Heart right ventricle (tissue), 16 donors: Measurements from ENCODE around the gene B4GALT2. TPM values are rescaled to one million over a fixed set of nuclear protein-coding genes. Genes with fewer than 3 reads are reported as not detected.

ENCODE experiments used
- ATAC-seq, 8 donors: fragments of 200-7000 bp; cut with Tn5 transposase; one replicate each; pipeline ENCODE4 v1.9.1; 2020; ENCODE audit warnings: mild to moderate bottlenecking in 8 of 8, moderate library complexity in 8 of 8, moderate number of reproducible peaks in 1 of 8
- DNase-seq, 2 donors: peaks; one replicate each; pipeline ENCODE4 v3.0.0-alpha.2; 2020
- H3K27ac ChIP-seq, 10 donors: fragments of 200-600 bp; sonication (generic) in 2 of 10; one replicate each; pipeline versions ENCODE4 v1.5.0 to v1.8.0; 2020 to 2022; ENCODE audit warnings: mild to moderate bottlenecking in 3 of 10
- H3K27me3 ChIP-seq, 7 donors: fragments of 200-600 bp; one replicate each; pipeline ENCODE4 v1.8.0; 2021 to 2022; ENCODE audit warnings: mild to moderate bottlenecking in 2 of 7
- H3K36me3 ChIP-seq, 9 donors: fragments of 200-600 bp; sonication (generic) in 1 of 9; one replicate each; pipeline versions ENCODE4 v1.5.0 to v1.8.0; 2020 to 2022; ENCODE audit warnings: mild to moderate bottlenecking in 2 of 9
- H3K4me1 ChIP-seq, 9 donors: fragments of 200-600 bp; sonication (generic) in 1 of 9; one replicate each; pipeline versions ENCODE4 v1.5.0 to v1.8.0; 2020 to 2022; ENCODE audit warnings: mild to moderate bottlenecking in 4 of 9
- H3K4me3 ChIP-seq, 10 donors: fragments of 200-600 bp; sonication (generic) in 2 of 10; one replicate each; pipeline versions ENCODE4 v1.5.0 to v1.8.0; 2020 to 2022; ENCODE audit warnings: mild to moderate bottlenecking in 7 of 10, moderate library complexity in 2 of 10
- H3K9me3 ChIP-seq, 11 donors: fragments of 200-600 bp in 10 of 11; sonication (generic) in 2 of 11; one replicate each; pipeline versions ENCODE4 v1.5.0 to v1.8.0; 2013 to 2022; ENCODE audit warnings: mild to moderate bottlenecking in 2 of 11, control low read depth in 1 of 11, moderate library complexity in 1 of 11
- WGBS, 2 donors: extraction: QIAGEN DNeasy Blood & Tissue Kit; methylation state at CpG; one replicate each; pipeline ENCODE4 v1.1.7; 2013; ENCODE audit warnings: inconsistent platforms in 1 of 2; 5-methylcytosine and 5-hydroxymethylcytosine counted together
- intact Hi-C, 10 donors: fragments of 100-400 bp; cut with DNase I; formaldehyde crosslinking; loops; one replicate each; pipeline versions ENCODE4 v1.11.1 to v1.14.2; 2022
- polyA plus RNA-seq, 2 donors: library from polyadenylated mRNA; stranded (reverse); fragments of 200-250 nt; gene quantifications; one replicate each; pipeline ENCODE4 v1.2.3, GENCODE V29; 2013
- total RNA-seq, 10 donors: library from RNA; stranded (reverse); fragmentation: NEBNext Ultra II Directional in 3 of 10; extraction: Animal tissue kit (Norgen Biotek cat#: 25700) in 3 of 10; gene quantifications; one replicate each; pipeline versions ENCODE4 v1.2.1 to v1.2.4, GENCODE V29; 2021 to 2023
- TF ChIP-seq, protein P1 (sequence below), 9 donors: fragments of 200-600 bp; sonication (generic) in 2 of 9; IDR thresholded peaks; one replicate each; pipeline versions ENCODE4 v1.5.0 to v1.8.0; 2021 to 2022; ENCODE audit warnings: antibody characterized with exemption in 9 of 9, mild to moderate bottlenecking in 5 of 9, moderate library complexity in 1 of 9
- donor health status: Arrhythmogenic right ventricular cardiomyopathy.
- donor health status: ischemic (EF 13 %, LVEDD 7.1; RV severe dilation, severe dysfunction).
- donor health status: healthy with polysubstance abuse.
- donor health status: DM: no; HTN: yes; CAD: no.
- donor health status: DM: no; HTN: no; CAD: no.
- donor health status: ischemic (EF 25% LVEDD 6.9; RV normal size, moderate dysfunction).
- donor health status: ischemic (EF 25% LVEDD 5.7; RV mildly dilated, moderate dysfunction).
- donor health status: healthy.
- donor health status: DM: yes; HTN: yes; CAD: no.
- donor health status: Ischemic cardiomyopathy.
- donor health status: ischemic (EF 35%, LVEDD 5.7; RV mildly dilated, moderate dysfunction).
- donor health status: nonischemic (EF 11% LVEDD 7.7; RV severe dilation, severe dysfunction).
- donor health status: DM: yes; HTN: yes; CAD: no.
- donor health status: PGD.
- donor health status: ischemic (EF 29% LVEDD 5.4; RV normal size, mild dysfunction).
- donor health status: nonischemic (EF 23%, LVEDD 6.1; RV moderate dilation, normal function).

The B4GALT2 gene
- total and polyA plus RNA-seq, 12 donors: 25.4 to 50.8 (median 38.6) TPM

DNA sequence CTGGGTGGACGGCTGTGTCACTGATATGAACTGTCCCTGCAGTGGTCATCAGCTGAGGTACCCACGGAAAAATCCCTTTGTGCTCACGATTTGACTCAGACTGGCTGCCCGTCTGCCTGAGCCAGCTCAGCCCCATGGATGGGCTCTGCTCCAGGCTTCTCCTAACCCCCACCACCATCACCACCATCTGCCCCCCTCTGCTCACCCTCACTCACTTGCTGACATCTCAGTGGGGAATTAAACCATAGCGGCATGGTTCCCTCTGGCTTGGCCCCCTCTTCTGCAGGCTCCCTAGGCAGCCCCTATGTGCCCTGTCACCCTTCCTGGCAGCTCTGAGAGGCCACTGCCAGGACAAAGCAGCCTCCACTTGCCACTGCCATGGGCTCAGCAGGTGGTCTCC lies 34.9 kb downstream of the B4GALT2 start:
- no peaks in the 10 kb centered on the region for H3K36me3 ChIP-seq
- H3K27ac ChIP-seq: no peak overlapping the region
- no peaks in the 10 kb centered on the region for H3K27me3 ChIP-seq
- intact Hi-C loops: no loop called here
- no peak for ATAC-seq
- H3K9me3 ChIP-seq: no peaks in the 10 kb centered on the region
- H3K4me3 ChIP-seq: no peak overlapping the region
- 79 to 85% methylated on average over 5 of the region's 5 CpGs for WGBS, 2 donors
- peaks cover 0 to 21% (median 0%) of the 10 kb centered on the region in 9 donors for H3K4me1 ChIP-seq
- DNase-seq: no peak
- TF ChIP-seq, protein P1, sequence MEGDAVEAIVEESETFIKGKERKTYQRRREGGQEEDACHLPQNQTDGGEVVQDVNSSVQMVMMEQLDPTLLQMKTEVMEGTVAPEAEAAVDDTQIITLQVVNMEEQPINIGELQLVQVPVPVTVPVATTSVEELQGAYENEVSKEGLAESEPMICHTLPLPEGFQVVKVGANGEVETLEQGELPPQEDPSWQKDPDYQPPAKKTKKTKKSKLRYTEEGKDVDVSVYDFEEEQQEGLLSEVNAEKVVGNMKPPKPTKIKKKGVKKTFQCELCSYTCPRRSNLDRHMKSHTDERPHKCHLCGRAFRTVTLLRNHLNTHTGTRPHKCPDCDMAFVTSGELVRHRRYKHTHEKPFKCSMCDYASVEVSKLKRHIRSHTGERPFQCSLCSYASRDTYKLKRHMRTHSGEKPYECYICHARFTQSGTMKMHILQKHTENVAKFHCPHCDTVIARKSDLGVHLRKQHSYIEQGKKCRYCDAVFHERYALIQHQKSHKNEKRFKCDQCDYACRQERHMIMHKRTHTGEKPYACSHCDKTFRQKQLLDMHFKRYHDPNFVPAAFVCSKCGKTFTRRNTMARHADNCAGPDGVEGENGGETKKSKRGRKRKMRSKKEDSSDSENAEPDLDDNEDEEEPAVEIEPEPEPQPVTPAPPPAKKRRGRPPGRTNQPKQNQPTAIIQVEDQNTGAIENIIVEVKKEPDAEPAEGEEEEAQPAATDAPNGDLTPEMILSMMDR (IDR thresholded peaks at IDR 0.05): no peak

DNA sequence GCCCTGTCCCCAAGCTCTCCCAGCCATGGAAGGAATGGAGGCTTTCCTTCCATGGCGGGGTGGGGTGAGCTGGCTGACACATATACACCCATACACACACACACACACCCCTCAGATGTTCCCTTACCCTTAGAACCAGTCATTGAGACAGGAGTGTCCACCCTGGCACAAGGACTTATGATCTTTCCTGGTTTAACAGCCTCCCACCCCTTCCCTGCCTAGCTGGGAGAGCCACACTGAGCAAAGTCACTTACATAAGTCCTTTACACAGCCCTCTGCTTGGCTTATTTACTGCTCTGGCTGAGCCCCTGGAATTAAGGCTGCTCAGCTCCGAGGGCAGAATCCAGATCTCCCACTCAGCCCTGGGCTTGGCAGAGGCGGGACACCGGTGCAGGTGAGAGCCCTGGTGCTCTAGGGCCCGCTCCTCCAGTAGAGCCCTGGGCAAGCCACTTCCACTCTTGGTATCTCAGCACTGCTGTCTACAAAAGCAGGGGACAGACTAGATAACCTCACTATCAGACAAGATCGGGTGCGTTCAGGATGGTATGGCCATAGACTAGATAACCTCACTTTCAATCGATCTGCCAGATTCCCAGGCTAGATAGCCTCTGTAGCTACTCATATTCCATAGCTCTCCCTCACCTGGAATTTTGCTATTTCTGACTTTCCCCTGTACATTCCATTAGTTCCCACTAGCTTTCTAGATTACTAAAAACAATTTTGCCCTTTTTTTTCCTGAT lies 35.5 kb downstream of the B4GALT2 start:
- Histone ChIP-seq H3K27ac (no peak overlapping the region), H3K4me3 (no peak overlapping the region), H3K27me3 (no peaks in the 10 kb centered on the region), H3K4me1 (peaks cover 0 to 21% (median 0%) of the 10 kb centered on the region in 9 donors), H3K36me3 (no peaks in the 10 kb centered on the region), H3K9me3 (no peaks in the 10 kb centered on the region)
- 66 to 72% methylated on average over 8 of the region's 8 CpGs for WGBS, 2 donors
- intact Hi-C loops: no loop called here
- TF ChIP-seq, protein P1 (IDR thresholded peaks at IDR 0.05): no peak
- DNase-seq (no peak), ATAC-seq (no peak)

DNA sequence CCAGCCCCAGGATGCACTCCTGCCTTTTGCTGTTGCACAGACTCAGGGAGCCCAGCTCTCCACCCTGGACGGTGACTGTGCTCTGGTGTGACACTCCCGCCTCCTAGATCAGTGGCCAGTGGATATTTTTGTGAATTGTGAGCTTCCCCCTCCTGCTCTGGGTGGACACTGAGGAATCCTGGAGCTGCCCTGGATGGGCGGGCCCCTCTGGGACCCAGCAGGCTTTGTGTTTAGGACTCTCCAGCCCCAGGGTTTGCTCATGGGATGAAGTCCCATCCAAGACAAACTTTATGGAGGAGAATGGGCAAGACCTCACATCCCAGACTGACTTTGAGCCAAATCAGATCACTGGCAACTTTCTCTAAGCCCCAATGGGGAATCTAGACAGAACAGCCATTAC lies 36.2 kb downstream of the B4GALT2 start:
- H3K27ac ChIP-seq: no peak overlapping the region
- H3K27me3 ChIP-seq: no peaks in the 10 kb centered on the region
- ATAC-seq: peak; percentile 39 to 76 (median 49)
- H3K4me3 ChIP-seq: no peak overlapping the region
- intact Hi-C loops: no loop called here
- TF ChIP-seq, protein P1 (IDR thresholded peaks at IDR 0.05): no peak
- peaks cover 0 to 21% (median 0%) of the 10 kb centered on the region in 9 donors for H3K4me1 ChIP-seq
- 46 to 57% methylated on average over 3 of the region's 3 CpGs for WGBS, 2 donors
- no peaks in the 10 kb centered on the region for H3K36me3 ChIP-seq
- no peaks in the 10 kb centered on the region for H3K9me3 ChIP-seq
- DNase-seq: peak in 1 of 2 donors; percentile 38

DNA sequence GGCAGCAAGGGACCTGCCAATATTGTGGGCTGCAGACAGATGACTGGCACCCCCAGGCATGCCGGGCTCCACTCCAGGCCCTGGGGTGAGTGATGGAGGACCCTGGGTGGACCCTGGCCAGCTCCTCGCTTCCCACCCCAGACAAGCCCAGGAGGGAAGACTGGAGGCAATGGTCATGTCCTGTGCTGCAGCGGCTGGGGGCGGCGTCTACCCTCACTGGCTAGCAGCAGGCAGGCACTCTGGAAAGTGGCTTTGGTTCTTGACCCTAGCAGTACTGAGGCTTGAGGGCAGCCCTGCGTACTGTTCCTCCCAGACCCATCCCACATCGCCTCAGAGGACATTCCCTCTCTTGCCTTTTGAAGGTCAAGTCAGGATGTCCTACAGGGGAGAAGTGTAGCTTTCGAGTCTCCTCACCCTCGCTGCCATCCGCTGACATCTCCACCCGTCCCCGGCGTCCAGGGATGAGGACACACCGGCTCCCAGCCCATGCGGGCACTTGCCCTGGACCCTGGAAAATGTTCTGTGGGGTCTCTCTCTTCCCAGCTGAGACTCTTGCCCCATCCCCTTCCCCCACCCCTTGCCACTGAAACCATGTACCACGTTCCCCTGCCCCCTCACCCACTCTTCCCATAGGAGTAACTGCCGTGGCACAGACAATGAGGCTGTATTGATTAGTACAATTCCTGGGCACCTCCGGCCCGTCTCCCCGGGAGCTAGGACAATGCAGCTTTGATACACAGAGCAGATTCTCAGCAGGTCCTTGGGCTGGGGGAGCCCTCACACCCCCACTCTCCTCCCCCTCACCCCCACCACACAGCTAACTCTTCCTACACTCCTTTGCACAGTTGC lies 37.3 kb downstream of the B4GALT2 start:
- Histone ChIP-seq H3K4me3 (no peak overlapping the region), H3K4me1 (peaks cover 0 to 22% (median 0%) of the 10 kb centered on the region in 9 donors), H3K36me3 (no peaks in the 10 kb centered on the region), H3K27ac (no peak overlapping the region), H3K9me3 (no peaks in the 10 kb centered on the region), H3K27me3 (no peaks in the 10 kb centered on the region)
- intact Hi-C loops: no loop called here
- DNase-seq (peak in 1 of 2 donors; percentile 2), ATAC-seq (no peak)
- TF ChIP-seq, protein P1 (IDR thresholded peaks at IDR 0.05): no peak
- 85 to 89% methylated on average over 20 of the region's 20 CpGs for WGBS, 2 donors
